22Rv1 (cell line): ENCODE data around the gene MCOLN1.
A peak's percentile ranks its signal among the peaks of the same experiment; 100 is the strongest.

Experiments
- H3K27ac ChIP-seq: fragments of 450-650 bp; 2 replicates; pipeline ENCODE4 v1.5.1; 2017
- CTCF ChIP-seq: fragments of 450-650 bp; IDR thresholded peaks from 2 replicates; pipeline ENCODE4 v1.5.1; 2017; ENCODE audit warnings: mild to moderate bottlenecking
- ZFX ChIP-seq: fragments of 450-650 bp; IDR thresholded peaks from 2 replicates; pipeline ENCODE4 v1.6.1; 2017; ENCODE audit warnings: antibody characterized with exemption, borderline replicate concordance

The MCOLN1 gene

DNA sequence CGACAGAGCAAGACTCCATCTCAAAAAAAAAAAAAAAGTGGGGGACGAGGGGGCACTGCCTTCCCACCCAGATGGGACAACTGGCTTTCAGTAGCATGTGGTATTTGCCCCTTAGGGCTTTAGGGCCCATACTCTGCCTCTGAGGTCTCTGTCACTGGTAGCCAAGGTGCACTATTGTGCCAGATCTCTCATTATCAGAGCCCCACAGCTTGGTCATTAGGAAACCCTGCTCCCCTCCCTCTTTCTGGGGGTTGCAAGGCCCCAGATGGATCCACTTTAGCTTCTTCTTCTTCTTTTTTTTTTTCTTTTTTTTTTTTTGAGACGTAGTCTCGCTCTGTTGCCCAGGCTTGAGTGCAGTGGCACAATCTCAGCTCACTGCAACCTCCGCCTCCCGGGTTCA is 17.7 kb upstream of the MCOLN1 start:
- peak overlapping the region; percentile 91 for H3K27ac ChIP-seq
- TF ChIP-seq CTCF (no peak), ZFX (no peak)

DNA sequence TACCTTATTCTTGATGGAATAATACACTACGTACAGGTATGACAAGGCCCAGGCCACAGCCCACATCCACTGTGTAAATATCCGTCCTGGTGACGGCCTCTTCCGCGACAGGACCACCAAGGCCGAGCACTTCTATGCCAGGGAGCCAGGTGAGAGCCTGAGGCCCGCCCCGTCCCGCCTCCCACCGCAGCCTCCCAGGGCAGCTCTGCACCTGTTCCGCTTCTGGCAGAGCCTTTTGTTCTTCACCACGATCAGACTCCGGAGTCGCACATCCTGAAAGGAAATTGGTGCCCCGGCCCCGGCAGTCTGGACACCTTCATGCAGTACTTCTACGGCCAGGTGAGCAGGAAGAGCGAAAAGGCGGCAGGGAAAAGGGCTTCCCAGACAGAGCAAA is 17.1 kb upstream of the MCOLN1 start:
- TF ChIP-seq ZFX (no peak), CTCF (no peak)
- peak overlapping the region; percentile 91 for H3K27ac ChIP-seq

DNA sequence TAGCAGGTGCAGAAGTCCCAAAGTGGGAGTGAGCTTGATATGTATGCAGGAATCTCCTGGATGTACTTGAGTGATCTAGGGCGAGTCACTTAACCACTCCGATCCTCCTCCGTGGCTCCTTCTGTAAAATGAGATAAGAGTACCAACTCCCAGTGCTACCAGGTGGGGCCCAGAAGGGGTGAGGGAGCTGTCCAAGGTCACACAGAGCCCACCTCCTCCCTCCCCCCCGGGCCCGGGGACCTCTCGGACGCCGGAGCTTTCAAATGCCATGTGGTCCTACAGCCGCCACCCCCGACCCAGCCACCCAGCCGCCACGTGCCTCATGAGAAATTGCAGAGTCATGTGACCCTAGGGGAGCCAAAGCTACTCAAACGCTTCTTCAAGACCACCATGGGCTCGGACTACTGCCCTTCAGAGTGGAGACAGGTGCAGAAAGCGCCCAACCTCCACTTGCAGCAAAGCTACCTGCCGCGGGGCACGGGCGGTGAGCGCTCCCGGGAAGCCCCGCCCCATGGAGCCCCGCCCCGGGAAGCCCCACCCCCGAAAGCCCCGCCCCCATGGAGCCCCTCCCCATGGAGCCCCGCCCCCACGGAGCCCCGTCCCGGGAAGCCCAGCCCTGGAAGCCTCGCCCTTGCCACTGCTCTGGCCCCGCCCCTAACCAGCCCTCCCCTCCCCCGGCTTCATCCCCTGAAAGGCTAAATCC is 16.6 kb upstream of the MCOLN1 start:
- H3K27ac ChIP-seq, result peak overlapping the region; percentile 91
- TF ChIP-seq CTCF (no peak), ZFX (no peak)

DNA sequence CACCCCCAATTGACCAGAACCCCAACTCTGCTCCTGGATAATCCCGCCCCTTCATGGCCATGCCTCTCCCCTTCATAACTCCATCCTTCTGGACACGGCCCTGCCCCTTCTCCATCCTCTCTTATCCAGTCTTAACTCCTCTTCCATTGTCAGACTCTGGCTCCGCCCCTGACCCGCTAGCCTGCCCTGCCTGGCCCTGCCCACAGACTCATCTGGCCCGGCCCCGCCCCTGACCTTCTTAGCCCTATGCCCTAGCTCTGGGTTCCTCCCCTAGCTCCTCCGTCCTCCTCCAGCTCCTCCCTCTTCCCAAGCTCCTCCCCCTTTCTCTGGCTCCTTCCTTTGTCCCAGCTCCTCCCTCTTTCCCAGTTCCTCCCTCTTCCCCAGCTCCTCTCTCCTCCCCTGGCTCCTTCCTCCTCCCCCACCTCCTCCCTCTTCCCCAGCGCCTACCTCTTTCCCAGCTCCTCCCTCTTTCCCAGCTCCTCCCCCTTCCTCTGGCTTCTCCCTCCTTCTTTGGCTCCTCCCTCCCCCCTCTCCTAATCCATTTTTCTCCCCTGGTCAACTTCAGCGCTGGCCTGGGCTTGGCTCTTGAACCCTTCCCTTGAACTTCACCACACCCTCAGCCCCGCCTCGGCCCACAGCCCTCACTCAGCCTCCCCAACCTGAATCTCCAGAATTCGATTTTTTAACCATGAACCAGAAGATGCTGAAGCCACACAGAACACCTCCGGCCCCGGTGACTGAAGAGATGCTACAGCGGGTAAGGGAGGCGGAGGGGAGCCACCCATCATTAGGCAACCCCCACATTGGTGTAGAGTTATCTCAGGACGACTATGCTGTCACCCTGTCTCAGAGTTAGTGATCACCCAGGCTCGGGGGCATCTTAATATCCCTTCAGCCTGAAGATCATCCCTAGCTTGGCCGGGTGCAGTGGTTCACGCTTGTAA is 15.8 kb upstream of the MCOLN1 start:
- peak overlapping the region; percentile 91 for H3K27ac ChIP-seq
- TF ChIP-seq CTCF (no peak), ZFX (no peak)

DNA sequence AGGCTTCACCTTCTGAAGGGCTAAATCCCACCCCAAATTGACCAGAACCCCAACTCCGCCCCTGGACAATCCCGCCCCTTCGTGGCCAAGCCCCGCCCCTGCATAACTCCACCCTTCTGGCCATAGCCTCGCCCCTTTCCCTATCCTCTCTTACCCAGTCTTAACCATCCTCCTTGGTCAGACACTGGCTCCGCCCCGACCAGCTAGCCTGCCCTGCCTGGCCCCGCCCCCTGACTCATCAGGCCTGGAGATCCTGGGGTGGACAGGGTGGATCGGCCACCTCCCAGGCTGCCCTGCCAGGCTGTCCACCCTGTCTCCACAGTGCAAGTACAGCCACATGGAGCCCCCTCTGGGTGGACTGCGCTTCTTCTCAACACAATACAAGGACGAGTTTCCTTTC is 14.5 kb upstream of the MCOLN1 start:
- peak overlapping the region; percentile 91 for H3K27ac ChIP-seq
- no peak for TF ChIP-seq CTCF

DNA sequence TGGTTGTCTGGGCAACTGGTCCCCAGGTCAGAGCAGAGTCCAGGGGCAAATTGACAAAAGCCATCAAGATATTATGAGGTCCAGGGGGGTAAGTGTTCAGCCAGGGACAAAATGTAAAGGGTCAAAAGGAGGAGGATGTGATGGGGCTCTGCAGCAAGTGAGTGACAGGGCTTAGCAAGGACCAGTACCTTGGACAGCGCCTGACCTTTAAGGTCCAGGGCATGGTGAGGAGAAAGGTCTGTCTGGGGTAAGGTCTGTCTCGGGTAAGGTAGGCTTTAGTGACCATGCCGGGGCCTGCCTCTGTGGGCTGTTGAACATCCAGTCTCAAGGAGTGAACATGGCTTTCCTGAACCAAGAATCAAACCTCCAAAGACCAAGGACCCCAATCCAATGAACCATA is 12.8 kb upstream of the MCOLN1 start:
- H3K27ac ChIP-seq, result no peak overlapping the region
- TF ChIP-seq ZFX (no peak), CTCF (no peak)

- no peak for TF ChIP-seq CTCF
- no peak for TF ChIP-seq ZFX
- H3K27ac ChIP-seq, result peak overlapping the region; percentile 35
Measured at GRCh38 chr19:7512400-7512851, 10.0 kb upstream of the MCOLN1 start.
